ENCODE results near the gene NCOR2. TPM values are rescaled to one million over a fixed set of nuclear protein-coding genes. Genes with fewer than 3 reads are reported as not detected.

The NCOR2 gene
- total RNA-seq, 3 donors from 2014 or later (not counting 1 experiment from before 2014, with no cell fraction given): 109 to 126 (median 125) TPM

- Histone ChIP-seq H3K9me3 (ENCODE audit: control insufficient read depth, insufficient read depth, low read length) (no peaks in the 10 kb centered on the region), H3K4me3 (ENCODE audit: low read length) (no peak overlapping the region), H3K27ac (ENCODE audit: low read length) (no peak overlapping the region), H3K27me3 (ENCODE audit: control insufficient read depth, insufficient read depth, low read length) (no peaks in the 10 kb centered on the region), H3K4me1 (ENCODE audit: control insufficient read depth, insufficient read depth, low read length) (peaks cover 9% of the 10 kb centered on the region), H3K36me3 (ENCODE audit: control insufficient read depth, insufficient read depth, low read length) (no peaks in the 10 kb centered on the region)
- Mint-ChIP-seq H3K4me1 (peaks cover 42 to 57% of the 10 kb centered on the region in 2 donors), H3K27me3 (ENCODE audit: low read depth in 2 of 2) (peaks cover 0 to 3% of the 10 kb centered on the region in 2 donors), H3K36me3 (no peaks in the 10 kb centered on the region), H3K27ac (no peak overlapping the region), H3K9me3 (no peaks in the 10 kb centered on the region), H3K4me3 (no peak overlapping the region)
- no peak for TF ChIP-seq CTCF (IDR thresholded peaks at IDR 0.05)
- intact Hi-C loops (cut with micrococcal nuclease): no loop called here
- DNase-seq: no peak
- WGBS (ENCODE audit: insufficient coverage): 67% methylated on average over 12 of the region's 12 CpGs
- no peak for ATAC-seq
These were observed 44.3 kb downstream of the NCOR2 start for GRCh38 chr12:124523071-124523470.

GRCh38 chr12:124520907-124521306 lies 46.5 kb downstream of the NCOR2 start:
- H3K4me3 ChIP-seq (ENCODE audit: low read length): no peak overlapping the region
- H3K4me1 Mint-ChIP-seq: peaks cover 41 to 61% of the 10 kb centered on the region in 2 donors
- H3K9me3 Mint-ChIP-seq: no peaks in the 10 kb centered on the region
- no peaks in the 10 kb centered on the region for H3K9me3 ChIP-seq (ENCODE audit: control insufficient read depth, insufficient read depth, low read length)
- no peak for DNase-seq
- H3K4me1 ChIP-seq (ENCODE audit: control insufficient read depth, insufficient read depth, low read length): peaks cover 9% of the 10 kb centered on the region
- intact Hi-C loops (cut with micrococcal nuclease): no loop called here
- H3K36me3 ChIP-seq (ENCODE audit: control insufficient read depth, insufficient read depth, low read length): no peaks in the 10 kb centered on the region
- no peak for ATAC-seq
- H3K27ac Mint-ChIP-seq: peak overlapping the region in 1 of 2 donors; percentile 65
- H3K36me3 Mint-ChIP-seq: no peaks in the 10 kb centered on the region
- no peak overlapping the region for H3K27ac ChIP-seq (ENCODE audit: low read length)
- H3K27me3 Mint-ChIP-seq (ENCODE audit: low read depth in 2 of 2): peaks cover 0 to 5% of the 10 kb centered on the region in 2 donors
- no peak for TF ChIP-seq CTCF (IDR thresholded peaks at IDR 0.05)
- H3K27me3 ChIP-seq (ENCODE audit: control insufficient read depth, insufficient read depth, low read length): no peaks in the 10 kb centered on the region
- H3K4me3 Mint-ChIP-seq: no peak overlapping the region
- 50% methylated on average over 9 of the region's 10 CpGs for WGBS (ENCODE audit: insufficient coverage)

- no peak for DNase-seq
- Mint-ChIP-seq H3K36me3 (no peaks in the 10 kb centered on the region), H3K9me3 (no peaks in the 10 kb centered on the region), H3K4me3 (no peak overlapping the region), H3K27me3 (ENCODE audit: low read depth in 2 of 2) (peaks cover 0 to 5% of the 10 kb centered on the region in 2 donors), H3K4me1 (peaks cover 41 to 63% of the 10 kb centered on the region in 2 donors), H3K27ac (peak overlapping the region in 1 of 2 donors; percentile 65)
- Histone ChIP-seq H3K9me3 (ENCODE audit: control insufficient read depth, insufficient read depth, low read length) (no peaks in the 10 kb centered on the region), H3K27ac (ENCODE audit: low read length) (no peak overlapping the region), H3K36me3 (ENCODE audit: control insufficient read depth, insufficient read depth, low read length) (no peaks in the 10 kb centered on the region), H3K27me3 (ENCODE audit: control insufficient read depth, insufficient read depth, low read length) (no peaks in the 10 kb centered on the region), H3K4me3 (ENCODE audit: low read length) (no peak overlapping the region), H3K4me1 (ENCODE audit: control insufficient read depth, insufficient read depth, low read length) (peaks cover 9% of the 10 kb centered on the region)
- ATAC-seq: peak in 2 of 3 donors; percentile 57 to 73
- intact Hi-C loops (cut with micrococcal nuclease): no loop called here
- 65% methylated on average over 14 of the region's 14 CpGs for WGBS (ENCODE audit: insufficient coverage)
- no peak for TF ChIP-seq CTCF (IDR thresholded peaks at IDR 0.05)
These were observed 47.1 kb downstream of the NCOR2 start for GRCh38 chr12:124520265-124520701.

GRCh38 chr12:124519746-124520145 lies 47.7 kb downstream of the NCOR2 start:
- no peaks in the 10 kb centered on the region for H3K9me3 ChIP-seq (ENCODE audit: control insufficient read depth, insufficient read depth, low read length)
- H3K4me1 ChIP-seq (ENCODE audit: control insufficient read depth, insufficient read depth, low read length): peaks cover 9% of the 10 kb centered on the region
- DNase-seq: no peak
- intact Hi-C loops (cut with micrococcal nuclease): no loop called here
- H3K36me3 Mint-ChIP-seq: no peaks in the 10 kb centered on the region
- 69% methylated on average over 10 of the region's 10 CpGs for WGBS (ENCODE audit: insufficient coverage)
- no peak overlapping the region for H3K4me3 ChIP-seq (ENCODE audit: low read length)
- peaks cover 0 to 5% of the 10 kb centered on the region in 2 donors for H3K27me3 Mint-ChIP-seq (ENCODE audit: low read depth in 2 of 2)
- H3K4me1 Mint-ChIP-seq: peaks cover 38 to 58% of the 10 kb centered on the region in 2 donors
- H3K27me3 ChIP-seq (ENCODE audit: control insufficient read depth, insufficient read depth, low read length): no peaks in the 10 kb centered on the region
- ATAC-seq: no peak
- no peaks in the 10 kb centered on the region for H3K36me3 ChIP-seq (ENCODE audit: control insufficient read depth, insufficient read depth, low read length)
- H3K9me3 Mint-ChIP-seq: no peaks in the 10 kb centered on the region
- TF ChIP-seq CTCF (IDR thresholded peaks at IDR 0.05): no peak
- no peak overlapping the region for H3K27ac ChIP-seq (ENCODE audit: low read length)
- no peak overlapping the region for H3K4me3 Mint-ChIP-seq
- peak overlapping the region in 1 of 2 donors; percentile 63 for H3K27ac Mint-ChIP-seq
